HuH-7 (cell line): ENCODE results near the gene SNAP25.

Experiments used
- DNase-seq: peaks from one replicate; pipeline ENCODE4 v3.0.0; 2011; ENCODE audit warnings: low spot score

Gene SNAP25

GRCh38 chr20:10216146-10216791 lies 2.4 kb upstream of the SNAP25 start:
- DNase-seq, result no peak

GRCh38 chr20:10217721-10218410 lies 764 bp upstream of the SNAP25 start:
- peak; percentile 86 for DNase-seq

- DNase-seq, result peak; percentile 75
Measured at GRCh38 chr20:10219452-10219791, 792 bp downstream of the SNAP25 start.

- no peak for DNase-seq
Measured at GRCh38 chr20:10219993-10220750, 1.5 kb downstream of the SNAP25 start.

- no peak for DNase-seq
Measured at GRCh38 chr20:10221021-10221420, 2.4 kb downstream of the SNAP25 start.

- peak; percentile 38 for DNase-seq
Measured at GRCh38 chr20:10225439-10226060, 6.9 kb downstream of the SNAP25 start.

GRCh38 chr20:10228330-10228729 lies 9.7 kb downstream of the SNAP25 start:
- no peak for DNase-seq

- no peak for DNase-seq
Measured at GRCh38 chr20:10231290-10231689, 12.7 kb downstream of the SNAP25 start.

- DNase-seq, result no peak
Measured at GRCh38 chr20:10236540-10237533, 18.2 kb downstream of the SNAP25 start.

GRCh38 chr20:10239954-10240353 lies 21.3 kb downstream of the SNAP25 start:
- peak; percentile 58 for DNase-seq

GRCh38 chr20:10240655-10241054 lies 22.0 kb downstream of the SNAP25 start:
- DNase-seq, result no peak

GRCh38 chr20:10242166-10242565 lies 23.5 kb downstream of the SNAP25 start:
- DNase-seq, result no peak

GRCh38 chr20:10247440-10247839 lies 28.8 kb downstream of the SNAP25 start:
- no peak for DNase-seq

- DNase-seq, result no peak
Measured at GRCh38 chr20:10249048-10249770, 30.6 kb downstream of the SNAP25 start.

GRCh38 chr20:10249822-10250221 lies 31.2 kb downstream of the SNAP25 start:
- DNase-seq, result no peak

- no peak for DNase-seq
Measured at GRCh38 chr20:10250902-10251301, 32.3 kb downstream of the SNAP25 start.

- no peak for DNase-seq
Measured at GRCh38 chr20:10253780-10254179, 35.1 kb downstream of the SNAP25 start.

- DNase-seq, result no peak
Measured at GRCh38 chr20:10255846-10256245, 37.2 kb downstream of the SNAP25 start.

- no peak for DNase-seq
Measured at GRCh38 chr20:10259166-10259565, 40.5 kb downstream of the SNAP25 start.

GRCh38 chr20:10260316-10260715 lies 41.7 kb downstream of the SNAP25 start:
- no peak for DNase-seq

GRCh38 chr20:10261702-10262101 lies 43.1 kb downstream of the SNAP25 start:
- DNase-seq, result no peak
